GM12801 (cell line): ENCODE data around the gene INMT.

Experiments
- CTCF ChIP-seq: IDR thresholded peaks from one replicate; pipeline ENCODE4 v1.5.1; 2011; ENCODE audit warnings: control low read depth; ENCODE audit not compliant: insufficient read length; ENCODE audit errors: extremely low read depth

The INMT gene

GRCh38 chr7:30751696-30752273 lies at the start of gene INMT:
TSS of gene INMT (plus strand) at chr7:30752135. CDS start at chr7:30752151, 16 bp downstream.
- TF ChIP-seq CTCF, result no peak

GRCh38 chr7:30702200-30702599 lies 49.7 kb upstream of the INMT start:
- no peak for TF ChIP-seq CTCF

- no peak for TF ChIP-seq CTCF
Observed at GRCh38 chr7:30703756-30704155, 48.2 kb upstream of the INMT start.

- no peak for TF ChIP-seq CTCF
Observed at GRCh38 chr7:30705008-30705407, 46.9 kb upstream of the INMT start.

GRCh38 chr7:30705596-30705995 lies 46.3 kb upstream of the INMT start:
- TF ChIP-seq CTCF, result no peak

- TF ChIP-seq CTCF, result no peak
Observed at GRCh38 chr7:30706316-30706715, 45.6 kb upstream of the INMT start.

GRCh38 chr7:30706908-30707307 lies 45.0 kb upstream of the INMT start:
- TF ChIP-seq CTCF, result no peak
